GM19193 (cell line): ENCODE data around the gene ABHD5.

Experiments used
- POLR2A ChIP-seq: IDR thresholded peaks from 4 replicates; pipeline ENCODE4 v1.6.1; 2011; ENCODE audit not compliant: insufficient read depth, insufficient read length; ENCODE audit errors: extremely low read depth

The ABHD5 gene

GRCh38 chr3:43699864-43700263 is 9.1 kb downstream of the ABHD5 start:
- TF ChIP-seq POLR2A = no peak

DNA sequence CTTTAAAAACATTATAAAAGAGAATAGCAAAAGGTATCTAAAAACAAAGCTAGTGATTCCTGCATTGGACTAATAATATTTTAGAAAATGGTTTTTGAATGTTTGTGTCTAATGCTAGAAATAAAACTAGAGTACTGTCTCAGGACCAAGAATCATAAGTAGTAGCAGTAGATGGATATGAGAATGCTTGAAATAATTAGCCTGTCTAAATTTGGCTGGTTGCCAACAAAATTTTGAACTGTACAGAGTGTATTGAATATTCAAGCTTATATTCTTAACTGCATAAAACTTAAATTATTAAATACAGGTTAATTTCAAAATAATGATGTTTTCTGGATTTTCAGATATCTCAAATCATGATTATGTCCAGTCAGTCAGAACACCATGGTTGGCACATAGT is 14.0 kb downstream of the ABHD5 start:
- no peak for TF ChIP-seq POLR2A

DNA sequence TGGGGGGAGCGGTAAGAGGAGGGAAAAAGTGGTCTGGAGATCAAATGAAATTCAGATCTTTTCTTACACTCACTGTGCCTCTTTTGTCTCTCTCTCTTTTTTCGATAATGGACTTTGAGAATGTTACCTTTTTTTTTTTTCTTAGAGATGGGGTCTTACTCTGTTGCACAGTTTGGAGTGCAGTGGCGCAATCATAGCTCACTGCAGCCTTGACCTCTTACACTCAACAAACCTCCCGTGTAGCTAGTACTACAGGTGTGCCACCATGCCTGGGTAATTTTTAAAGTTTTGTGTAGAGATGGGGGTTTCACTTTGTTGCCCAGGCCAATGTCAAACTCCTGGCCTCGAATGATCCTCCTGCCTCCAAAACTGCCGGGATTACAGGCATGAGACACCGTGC is 15.6 kb downstream of the ABHD5 start:
- TF ChIP-seq POLR2A = no peak

- TF ChIP-seq POLR2A = no peak
Measured at GRCh38 chr3:43707266-43707665, 16.5 kb downstream of the ABHD5 start.

DNA sequence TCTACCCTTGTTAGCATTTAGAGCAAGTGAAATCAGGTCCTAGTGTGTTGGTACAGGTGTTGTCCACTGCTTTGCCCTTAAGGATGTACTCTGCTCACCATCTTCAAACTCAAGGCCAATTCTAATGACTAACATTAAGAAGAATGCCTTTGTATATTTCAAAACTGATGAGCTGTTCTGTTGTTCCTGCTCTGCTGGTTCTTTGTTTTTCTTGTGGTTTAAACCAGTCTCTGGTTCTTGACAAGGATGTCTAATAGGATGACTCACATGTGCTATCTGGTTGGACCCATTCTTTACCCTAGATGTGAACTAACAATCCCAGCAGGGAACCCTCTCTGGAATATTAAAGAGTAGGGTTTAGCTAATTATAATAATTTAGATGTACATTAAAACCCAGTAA is 17.3 kb downstream of the ABHD5 start:
- no peak for TF ChIP-seq POLR2A

- no peak for TF ChIP-seq POLR2A
Measured at GRCh38 chr3:43709022-43709421, 18.3 kb downstream of the ABHD5 start.

DNA sequence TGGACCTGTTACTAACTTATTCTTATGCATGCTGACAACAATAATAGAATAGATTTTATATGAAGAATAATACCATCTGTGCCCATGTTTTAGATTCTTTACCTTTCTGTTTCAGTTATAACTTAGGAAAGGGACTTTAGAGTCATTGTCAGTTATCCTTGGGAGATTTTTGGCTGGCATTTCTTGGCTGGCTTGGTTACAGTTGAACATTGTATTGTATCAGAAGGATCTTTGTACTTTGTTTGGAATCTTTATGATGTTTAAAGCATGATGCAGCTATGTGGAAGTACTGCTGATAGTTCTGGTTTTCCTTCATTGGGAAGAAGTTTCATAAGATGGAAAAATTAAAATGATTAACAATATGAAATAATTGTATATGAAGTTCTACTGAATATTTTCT is 19.9 kb downstream of the ABHD5 start:
- TF ChIP-seq POLR2A = no peak

GRCh38 chr3:43718296-43718695 is 27.6 kb downstream of the ABHD5 start:
- no peak for TF ChIP-seq POLR2A

DNA sequence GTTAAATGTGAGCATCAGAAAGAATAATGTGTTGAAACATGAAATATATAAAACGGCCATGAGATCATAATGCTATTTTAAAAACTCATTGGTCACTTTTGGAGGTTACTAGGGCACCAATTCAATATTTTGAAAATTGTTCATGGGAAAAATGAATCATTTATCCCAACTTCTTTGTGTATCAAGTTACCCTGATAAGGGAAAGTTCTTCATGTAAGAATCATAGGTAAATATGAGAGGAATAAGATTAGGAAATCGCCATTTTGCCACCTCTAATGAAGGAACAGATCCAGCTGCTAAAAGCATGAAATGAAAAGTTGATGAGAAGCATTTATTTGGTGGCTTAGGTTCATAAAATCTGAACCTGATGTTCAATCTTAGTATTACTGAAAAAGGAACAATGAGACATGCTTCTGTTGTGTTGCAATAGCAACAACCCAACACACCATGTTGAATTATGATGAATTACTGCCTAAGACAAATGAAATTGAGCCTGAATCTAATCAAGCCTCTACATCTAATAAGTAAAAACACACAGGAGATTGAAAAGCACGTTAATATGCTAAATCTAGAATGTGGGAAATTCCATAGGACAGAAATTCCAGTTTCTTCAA is 32.5 kb downstream of the ABHD5 start:
- TF ChIP-seq POLR2A = no peak

- no peak for TF ChIP-seq POLR2A
Measured at GRCh38 chr3:43726521-43726920, 35.8 kb downstream of the ABHD5 start.

- no peak for TF ChIP-seq POLR2A
Measured at GRCh38 chr3:43727930-43728329, 37.2 kb downstream of the ABHD5 start.

DNA sequence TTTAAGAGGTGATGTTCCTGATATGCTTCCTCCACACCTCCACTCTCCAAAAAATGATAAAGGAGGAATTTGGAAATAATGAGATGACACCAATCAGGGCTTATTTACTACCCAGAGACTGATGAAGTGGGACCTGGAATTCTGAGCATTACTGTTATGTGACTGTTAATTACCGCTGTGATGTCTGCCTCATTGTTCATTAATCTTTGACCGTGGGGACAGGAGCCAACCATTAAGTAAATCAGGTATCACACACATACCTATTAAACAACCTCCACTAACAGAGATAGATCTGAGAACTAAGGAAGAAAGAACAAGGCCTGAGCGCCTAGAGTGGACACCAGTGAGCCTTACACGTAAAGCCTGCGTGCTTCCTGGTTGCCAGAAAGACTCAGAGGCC is 37.7 kb downstream of the ABHD5 start:
- TF ChIP-seq POLR2A = no peak

DNA sequence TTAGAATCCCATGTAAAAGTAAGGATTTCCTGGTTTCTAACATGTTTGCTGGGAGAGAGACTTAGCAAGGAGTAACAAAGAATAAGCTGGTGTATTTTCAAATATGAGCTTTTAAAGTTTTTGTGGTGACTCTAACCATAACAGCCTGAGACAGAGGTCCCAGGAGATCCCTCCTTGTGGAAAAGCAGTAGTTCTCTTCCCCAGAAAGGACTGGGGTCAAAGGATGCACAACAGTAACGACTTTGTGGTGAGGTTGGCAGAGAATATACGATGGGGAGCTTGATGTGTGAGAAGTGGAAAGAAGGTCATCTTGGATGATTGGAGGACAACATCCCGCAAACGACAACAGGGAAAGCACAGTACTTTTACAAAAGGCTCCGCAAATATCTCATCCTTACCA is 38.2 kb downstream of the ABHD5 start:
- TF ChIP-seq POLR2A = no peak

- no peak for TF ChIP-seq POLR2A
Measured at GRCh38 chr3:43729707-43730414, 39.1 kb downstream of the ABHD5 start.

DNA sequence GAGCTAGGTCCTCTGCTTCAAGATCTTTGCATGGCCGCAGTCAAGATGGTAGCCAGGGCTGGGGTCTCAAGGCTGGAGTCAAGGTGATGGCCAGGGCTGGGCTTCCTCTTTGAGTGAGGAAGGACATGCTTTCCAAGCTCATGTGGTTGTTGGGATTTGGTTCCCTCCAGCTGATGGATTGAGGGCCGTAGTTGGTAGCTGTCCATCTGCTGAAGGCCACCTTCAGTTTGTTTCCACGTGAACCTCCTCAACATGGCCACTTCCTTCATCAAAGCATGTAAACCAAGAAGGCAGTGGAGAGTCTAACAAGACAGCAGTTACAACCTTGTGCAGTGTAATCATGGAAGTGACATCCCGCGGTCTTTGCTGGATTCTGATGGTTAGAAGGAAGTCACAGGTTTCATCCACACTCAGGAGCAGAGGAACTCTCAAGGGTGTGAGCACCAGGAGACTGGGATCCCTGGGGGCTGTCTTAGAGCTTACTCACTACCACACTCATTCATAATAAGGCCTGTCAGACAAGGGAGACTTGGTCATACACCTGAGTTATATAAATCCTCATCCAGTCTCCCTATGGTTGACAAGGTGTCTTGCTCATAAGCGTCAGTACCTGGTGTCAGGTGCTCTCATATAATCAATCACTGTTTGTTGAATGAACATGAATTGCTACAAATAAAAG is 42.1 kb downstream of the ABHD5 start:
- TF ChIP-seq POLR2A = no peak
